GM12878 (cell line): ENCODE data around the gene MRPL36. TPM values are rescaled to one million over a fixed set of nuclear protein-coding genes. Genes with fewer than 3 reads are reported as not detected.

Source experiments
- ATAC-seq: fragments of 200-7000 bp; cut with Tn5 transposase; 3 replicates; pipeline ENCODE4 v1.9.1; 2020; ENCODE audit warnings: mild to moderate bottlenecking, moderate library complexity
- BruUV-seq: library from RNA; stranded (reverse); fragments of 400-500 nt; replicated peaks from 2 replicates; lab custom pipeline; 2021; lab: Mats Ljungman, UMichigan
- CTCF ChIA-PET: fragments of 300-600 bp; sonication (Branson Sonifier 250); formaldehyde crosslinking; extraction: SDS; loops from one replicate; lab custom pipeline; 2021; ENCODE audit warnings: inconsistent platforms; lab: Yijun Ruan, JAX
- POLR2A ChIA-PET: fragments of 350-600 bp; formaldehyde crosslinking; extraction: SDS; loops from one replicate; lab custom pipeline; 2021; ENCODE audit warnings: inconsistent platforms; lab: Charles Lee
- RAD21 ChIA-PET: fragments of 300-600 bp; sonication (Branson Sonifier 250); formaldehyde crosslinking; loops from one replicate; lab custom pipeline; 2023; ENCODE audit warnings: antibody characterized with exemption; ENCODE audit not compliant: unreplicated experiment; lab: Charles Lee
- SMC1A ChIA-PET: fragments of 300-600 bp; sonication (Branson Sonifier 250); formaldehyde crosslinking; loops from one replicate; lab custom pipeline; 2023; ENCODE audit not compliant: unreplicated experiment, uncharacterized antibody; lab: Charles Lee
- DNase-seq: peaks from one replicate; pipeline ENCODE4 v3.0.0-alpha.2; 2011; ENCODE audit warnings: low read depth, low spot score
- FAIRE-seq: peaks from 3 replicates; lab custom pipeline; 2011; peaks lifted over from hg19 to GRCh38; lab: Jason Lieb, UNC
- H2AFZ ChIP-seq: 2 replicates; pipeline ENCODE4 v1.6.0; 2011; ENCODE audit warnings: low read depth, low read length, control low read depth; ENCODE audit not compliant: control insufficient read depth
- H3K27ac ChIP-seq: 2 replicates; pipeline ENCODE4 v1.5.1; 2011; ENCODE audit warnings: control low read depth; ENCODE audit not compliant: control insufficient read depth, insufficient read depth
- H3K27me3 ChIP-seq, 2 experiments: replicated peaks in 1 of 2; 2 replicates each; pipeline versions ENCODE4 v1.6.0 to v1.6.1; 2011; ENCODE audit warnings: low read length in 1 of 2; ENCODE audit not compliant: control insufficient read depth in 2 of 2, insufficient read depth in 2 of 2
- H3K36me3 ChIP-seq, 2 experiments: 2 replicates each; pipeline ENCODE4 v1.5.1; 2011; ENCODE audit warnings: low read length in 1 of 2; ENCODE audit not compliant: control insufficient read depth in 2 of 2, insufficient read depth in 2 of 2
- H3K4me1 ChIP-seq: 2 replicates; pipeline ENCODE4 v1.6.1; 2011; ENCODE audit warnings: mild to moderate bottlenecking, low read length, moderate library complexity, mixed read lengths; ENCODE audit not compliant: control insufficient read depth, insufficient read depth
- H3K4me2 ChIP-seq: 2 replicates; pipeline ENCODE4 v1.6.0; 2011; ENCODE audit warnings: control low read depth; ENCODE audit not compliant: control insufficient read depth, insufficient read depth
- H3K4me3 ChIP-seq: fragments of 200-600 bp; sonication (generic); 2 replicates; pipeline ENCODE4 v1.5.1; 2016
- H3K79me2 ChIP-seq: 2 replicates; pipeline ENCODE4 v1.6.0; 2011; ENCODE audit warnings: low read length; ENCODE audit not compliant: control insufficient read depth, insufficient read depth
- H3K9ac ChIP-seq: 2 replicates; pipeline ENCODE4 v1.8.0; 2011; ENCODE audit warnings: low read length, control low read depth, mixed read lengths; ENCODE audit not compliant: control insufficient read depth, insufficient read depth
- H3K9me3 ChIP-seq: replicated peaks from 3 replicates; pipeline ENCODE4 v1.5.1; 2011; ENCODE audit warnings: mild to moderate bottlenecking, low read length; ENCODE audit not compliant: control insufficient read depth, insufficient read depth
- H4K20me1 ChIP-seq: 2 replicates; pipeline ENCODE4 v1.6.0; 2011; ENCODE audit not compliant: control insufficient read depth, insufficient read depth
- BACH1 ChIP-seq: fragments of 450-650 bp; IDR thresholded peaks from 2 replicates; pipeline ENCODE4 v1.6.1; 2017; ENCODE audit warnings: mild to moderate bottlenecking, borderline replicate concordance
- CHD2 ChIP-seq: IDR thresholded peaks from 2 replicates; pipeline ENCODE4 v1.6.1; 2011; ENCODE audit warnings: low read depth, low read length, improper control_type of control experiment, borderline replicate concordance
- CREM ChIP-seq: IDR thresholded peaks from 2 replicates; pipeline ENCODE4 v1.6.1; 2014; ENCODE audit warnings: antibody characterized with exemption, low read depth
- DPF2 ChIP-seq: fragments of 450-650 bp; IDR thresholded peaks from 2 replicates; pipeline ENCODE4 v1.6.1; 2017; ENCODE audit warnings: mild to moderate bottlenecking
- IKZF1 ChIP-seq: fragments of 450-650 bp; conservative IDR thresholded peaks from 2 replicates; pipeline ENCODE4 v1.6.1; 2017; ENCODE audit warnings: antibody characterized with exemption, mild to moderate bottlenecking
- MTA3 ChIP-seq: IDR thresholded peaks from 2 replicates; pipeline ENCODE4 v1.6.1; 2012; ENCODE audit warnings: low read length, inconsistent platforms, borderline replicate concordance
- MYB ChIP-seq: fragments of 150-350 bp; IDR thresholded peaks from 2 replicates; pipeline ENCODE4 v1.6.1; 2014; ENCODE audit warnings: mild to moderate bottlenecking, low read depth, low read length, borderline replicate concordance
- NFYB ChIP-seq: IDR thresholded peaks from 2 replicates; pipeline ENCODE4 v1.6.1; 2011; ENCODE audit warnings: low read depth, mild to moderate bottlenecking, low read length, improper control_type of control experiment, moderate library complexity; ENCODE audit not compliant: insufficient read depth
- WGBS: methylation state at CpG from one replicate; pipeline ENCODE4 v1.1.6; 2016; ENCODE audit warnings: low lambda C conversion rate; ENCODE audit not compliant: insufficient replicate concordance, insufficient coverage; ENCODE audit errors: missing lambda C conversion rate; 5-methylcytosine and 5-hydroxymethylcytosine counted together
- in situ Hi-C: fragments of 300-500 bp; cut with MboI; formaldehyde crosslinking; loops from 9 replicates; pipeline ENCODE4 v1.14.3; 2018; ENCODE audit warnings: mixed read lengths
- intact Hi-C: fragments of 100-400 bp; cut with micrococcal nuclease; formaldehyde crosslinking; loops from one replicate; pipeline ENCODE4 v1.14.2; 2022; ENCODE audit not compliant: unreplicated experiment
- polyA plus RNA-seq, 11 experiments: library from polyadenylated mRNA; depleted of rRNA in 4 of 11; unstranded in 6 of 11; stranded (reverse) in 5 of 11; fragments of >200 nt; fragmentation: Nextera tagmentation in 4 of 11; fragmentation: Illumina TruSeq in 1 of 11; extraction: Ambion mirVana in 4 of 11; extraction: Trizol in 1 of 11; gene quantifications; 1 replicate in 1 of 11; 2 replicates in 10 of 11; pipeline versions ENCODE4 v1.2.1 to v1.2.3, GENCODE V29; 2011 to 2016; ENCODE audit warnings: inconsistent platforms in 2 of 11, missing spikeins in 2 of 11, low read depth in 1 of 11
- total RNA-seq, 4 experiments: library from RNA; depleted of rRNA in 3 of 4; stranded (reverse); fragments of >200 nt in 3 of 4; fragmentation: Illumina TruSeq in 1 of 4; extraction: Trizol in 1 of 4; gene quantifications; 2 replicates each; pipeline versions ENCODE4 v1.2.1 to v1.2.3, GENCODE V29; 2013 to 2021
- TF ChIP-seq, protein P1 (sequence below): fragments of 450-650 bp; formaldehyde crosslinking; IDR thresholded peaks from 2 replicates; pipeline ENCODE4 v1.4.0; 2022; ENCODE audit warnings: mild to moderate bottlenecking, moderate library complexity
- TF ChIP-seq, protein P2 (sequence below): IDR thresholded peaks from 2 replicates; pipeline ENCODE4 v1.6.1; 2012; ENCODE audit warnings: low read length, inconsistent platforms
- TF ChIP-seq, protein P3 (sequence below): fragments of 450-650 bp; IDR thresholded peaks from 2 replicates; pipeline ENCODE4 v1.6.1; 2016; ENCODE audit warnings: mild to moderate bottlenecking
- TF ChIP-seq, protein P4 (sequence below): IDR thresholded peaks from 2 replicates; pipeline ENCODE4 v1.6.1; 2012; ENCODE audit warnings: improper control_type of control experiment, low read depth, low read length; ENCODE audit not compliant: insufficient replicate concordance

Gene MRPL36
- total and polyA plus RNA-seq, 10 of the 15 experiments (the other 5 are each of a cell fraction or from before 2014, with no cell fraction given), result 89.2 to 559 (median 152) TPM

DNA sequence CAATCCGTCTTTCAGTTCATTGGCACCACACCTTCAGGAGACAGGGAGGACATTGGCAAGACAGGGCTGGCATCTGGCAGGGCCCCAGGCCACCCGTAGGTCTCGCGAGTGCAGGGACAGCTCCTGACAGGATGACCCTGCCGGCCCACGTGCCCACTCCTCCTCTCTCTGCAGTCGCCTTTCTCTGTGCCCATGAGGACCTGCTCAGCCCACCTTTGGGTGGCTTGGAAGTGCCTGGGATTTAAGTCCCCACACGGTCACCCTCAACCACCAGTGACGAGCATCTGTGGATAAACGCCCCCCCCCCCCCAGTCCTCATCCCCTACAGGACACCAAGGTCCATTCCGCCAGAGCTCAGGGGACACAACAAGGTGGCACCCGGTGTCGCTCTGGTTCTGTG lies 4.1 kb downstream of the MRPL36 start:
- in situ Hi-C loops, result loop anchor here (5.0 kb wide), 1 partner anchor 308 kb away; no protein-coding TSS in a partner anchor
- BruUV-seq, result no TSS peak
- no peak overlapping the region for H3K9ac ChIP-seq
- ChIA-PET POLR2A (no interaction called here), SMC1A (no interaction called here), CTCF (interaction anchor here (0.6 kb wide), 1 partner anchor 13 kb away, joined by 3 read pairs; no protein-coding TSS in a partner anchor), RAD21 (no interaction called here)
- peaks cover 13 to 21% of the 10 kb centered on the region in 2 experiments for H3K36me3 ChIP-seq
- no peaks in the 10 kb centered on the region for H3K27me3 ChIP-seq
- no peak overlapping the region for H3K4me3 ChIP-seq
- FAIRE-seq (no peak), ATAC-seq (no peak), DNase-seq (no peak)
- H3K4me1 ChIP-seq, result peaks cover 44% of the 10 kb centered on the region
- WGBS, result 89% methylated on average over 10 of the region's 13 CpGs
- intact Hi-C loops, result loop anchor here (10.0 kb wide), 1 partner anchor 481 kb away; no protein-coding TSS in a partner anchor
- no peaks in the 10 kb centered on the region for H4K20me1 ChIP-seq
- peaks cover 42% of the 10 kb centered on the region for H3K79me2 ChIP-seq
- H3K27ac ChIP-seq, result no peak overlapping the region
- H3K4me2 ChIP-seq, result no peak overlapping the region
- no peak overlapping the region for H2AFZ ChIP-seq
- H3K9me3 ChIP-seq, result no peaks in the 10 kb centered on the region
- TF ChIP-seq, protein P1, sequence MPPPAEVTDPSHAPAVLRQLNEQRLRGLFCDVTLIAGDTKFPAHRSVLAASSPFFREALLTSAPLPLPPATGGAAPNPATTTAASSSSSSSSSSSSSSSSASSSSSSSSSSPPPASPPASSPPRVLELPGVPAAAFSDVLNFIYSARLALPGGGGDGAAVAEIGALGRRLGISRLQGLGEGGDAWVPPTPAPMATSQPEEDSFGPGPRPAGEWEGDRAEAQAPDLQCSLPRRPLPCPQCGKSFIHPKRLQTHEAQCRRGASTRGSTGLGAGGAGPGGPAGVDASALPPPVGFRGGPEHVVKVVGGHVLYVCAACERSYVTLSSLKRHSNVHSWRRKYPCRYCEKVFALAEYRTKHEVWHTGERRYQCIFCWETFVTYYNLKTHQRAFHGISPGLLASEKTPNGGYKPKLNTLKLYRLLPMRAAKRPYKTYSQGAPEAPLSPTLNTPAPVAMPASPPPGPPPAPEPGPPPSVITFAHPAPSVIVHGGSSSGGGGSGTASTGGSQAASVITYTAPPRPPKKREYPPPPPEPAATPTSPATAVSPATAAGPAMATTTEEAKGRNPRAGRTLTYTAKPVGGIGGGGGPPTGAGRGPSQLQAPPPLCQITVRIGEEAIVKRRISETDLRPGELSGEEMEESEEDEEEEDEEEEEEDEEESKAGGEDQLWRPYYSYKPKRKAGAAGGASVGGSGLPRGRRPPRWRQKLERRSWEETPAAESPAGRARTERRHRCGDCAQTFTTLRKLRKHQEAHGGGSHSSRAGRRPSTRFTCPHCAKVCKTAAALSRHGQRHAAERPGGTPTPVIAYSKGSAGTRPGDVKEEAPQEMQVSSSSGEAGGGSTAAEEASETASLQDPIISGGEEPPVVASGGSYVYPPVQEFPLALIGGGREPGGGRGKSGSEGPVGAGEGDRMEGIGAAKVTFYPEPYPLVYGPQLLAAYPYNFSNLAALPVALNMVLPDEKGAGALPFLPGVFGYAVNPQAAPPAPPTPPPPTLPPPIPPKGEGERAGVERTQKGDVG (CRISPR knock-in tag), result no peak
- TF ChIP-seq CHD2, result no peak
- TF ChIP-seq CREM, result no peak
- TF ChIP-seq MTA3, result no peak
- TF ChIP-seq MYB, result no peak
- TF ChIP-seq, protein P2, sequence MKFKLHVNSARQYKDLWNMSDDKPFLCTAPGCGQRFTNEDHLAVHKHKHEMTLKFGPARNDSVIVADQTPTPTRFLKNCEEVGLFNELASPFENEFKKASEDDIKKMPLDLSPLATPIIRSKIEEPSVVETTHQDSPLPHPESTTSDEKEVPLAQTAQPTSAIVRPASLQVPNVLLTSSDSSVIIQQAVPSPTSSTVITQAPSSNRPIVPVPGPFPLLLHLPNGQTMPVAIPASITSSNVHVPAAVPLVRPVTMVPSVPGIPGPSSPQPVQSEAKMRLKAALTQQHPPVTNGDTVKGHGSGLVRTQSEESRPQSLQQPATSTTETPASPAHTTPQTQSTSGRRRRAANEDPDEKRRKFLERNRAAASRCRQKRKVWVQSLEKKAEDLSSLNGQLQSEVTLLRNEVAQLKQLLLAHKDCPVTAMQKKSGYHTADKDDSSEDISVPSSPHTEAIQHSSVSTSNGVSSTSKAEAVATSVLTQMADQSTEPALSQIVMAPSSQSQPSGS, result no peak
- TF ChIP-seq IKZF1, result no peak
- no peak for TF ChIP-seq DPF2
- no peak for TF ChIP-seq BACH1
- TF ChIP-seq, protein P3, sequence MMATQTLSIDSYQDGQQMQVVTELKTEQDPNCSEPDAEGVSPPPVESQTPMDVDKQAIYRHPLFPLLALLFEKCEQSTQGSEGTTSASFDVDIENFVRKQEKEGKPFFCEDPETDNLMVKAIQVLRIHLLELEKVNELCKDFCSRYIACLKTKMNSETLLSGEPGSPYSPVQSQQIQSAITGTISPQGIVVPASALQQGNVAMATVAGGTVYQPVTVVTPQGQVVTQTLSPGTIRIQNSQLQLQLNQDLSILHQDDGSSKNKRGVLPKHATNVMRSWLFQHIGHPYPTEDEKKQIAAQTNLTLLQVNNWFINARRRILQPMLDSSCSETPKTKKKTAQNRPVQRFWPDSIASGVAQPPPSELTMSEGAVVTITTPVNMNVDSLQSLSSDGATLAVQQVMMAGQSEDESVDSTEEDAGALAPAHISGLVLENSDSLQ, result no peak
- no peak for TF ChIP-seq NFYB
- TF ChIP-seq, protein P4, sequence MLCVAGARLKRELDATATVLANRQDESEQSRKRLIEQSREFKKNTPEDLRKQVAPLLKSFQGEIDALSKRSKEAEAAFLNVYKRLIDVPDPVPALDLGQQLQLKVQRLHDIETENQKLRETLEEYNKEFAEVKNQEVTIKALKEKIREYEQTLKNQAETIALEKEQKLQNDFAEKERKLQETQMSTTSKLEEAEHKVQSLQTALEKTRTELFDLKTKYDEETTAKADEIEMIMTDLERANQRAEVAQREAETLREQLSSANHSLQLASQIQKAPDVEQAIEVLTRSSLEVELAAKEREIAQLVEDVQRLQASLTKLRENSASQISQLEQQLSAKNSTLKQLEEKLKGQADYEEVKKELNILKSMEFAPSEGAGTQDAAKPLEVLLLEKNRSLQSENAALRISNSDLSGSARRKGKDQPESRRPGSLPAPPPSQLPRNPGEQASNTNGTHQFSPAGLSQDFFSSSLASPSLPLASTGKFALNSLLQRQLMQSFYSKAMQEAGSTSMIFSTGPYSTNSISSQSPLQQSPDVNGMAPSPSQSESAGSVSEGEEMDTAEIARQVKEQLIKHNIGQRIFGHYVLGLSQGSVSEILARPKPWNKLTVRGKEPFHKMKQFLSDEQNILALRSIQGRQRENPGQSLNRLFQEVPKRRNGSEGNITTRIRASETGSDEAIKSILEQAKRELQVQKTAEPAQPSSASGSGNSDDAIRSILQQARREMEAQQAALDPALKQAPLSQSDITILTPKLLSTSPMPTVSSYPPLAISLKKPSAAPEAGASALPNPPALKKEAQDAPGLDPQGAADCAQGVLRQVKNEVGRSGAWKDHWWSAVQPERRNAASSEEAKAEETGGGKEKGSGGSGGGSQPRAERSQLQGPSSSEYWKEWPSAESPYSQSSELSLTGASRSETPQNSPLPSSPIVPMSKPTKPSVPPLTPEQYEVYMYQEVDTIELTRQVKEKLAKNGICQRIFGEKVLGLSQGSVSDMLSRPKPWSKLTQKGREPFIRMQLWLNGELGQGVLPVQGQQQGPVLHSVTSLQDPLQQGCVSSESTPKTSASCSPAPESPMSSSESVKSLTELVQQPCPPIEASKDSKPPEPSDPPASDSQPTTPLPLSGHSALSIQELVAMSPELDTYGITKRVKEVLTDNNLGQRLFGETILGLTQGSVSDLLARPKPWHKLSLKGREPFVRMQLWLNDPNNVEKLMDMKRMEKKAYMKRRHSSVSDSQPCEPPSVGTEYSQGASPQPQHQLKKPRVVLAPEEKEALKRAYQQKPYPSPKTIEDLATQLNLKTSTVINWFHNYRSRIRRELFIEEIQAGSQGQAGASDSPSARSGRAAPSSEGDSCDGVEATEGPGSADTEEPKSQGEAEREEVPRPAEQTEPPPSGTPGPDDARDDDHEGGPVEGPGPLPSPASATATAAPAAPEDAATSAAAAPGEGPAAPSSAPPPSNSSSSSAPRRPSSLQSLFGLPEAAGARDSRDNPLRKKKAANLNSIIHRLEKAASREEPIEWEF, result no peak
